ENCODE results near the gene LPP. TPM values are rescaled to one million over a fixed set of nuclear protein-coding genes. Genes with fewer than 3 reads are reported as not detected.
A peak's percentile ranks its signal among the peaks of the same experiment; 100 is the strongest.
"Not testable (repeated sequence)": the region's sequence is repeated elsewhere in the genome, so short reads cannot be mapped to it uniquely, and the experiment has no call there.

LPP gene
- total and polyA plus RNA-seq, 4 donors, result 7.2 to 50.3 (median 26.4) TPM

DNA sequence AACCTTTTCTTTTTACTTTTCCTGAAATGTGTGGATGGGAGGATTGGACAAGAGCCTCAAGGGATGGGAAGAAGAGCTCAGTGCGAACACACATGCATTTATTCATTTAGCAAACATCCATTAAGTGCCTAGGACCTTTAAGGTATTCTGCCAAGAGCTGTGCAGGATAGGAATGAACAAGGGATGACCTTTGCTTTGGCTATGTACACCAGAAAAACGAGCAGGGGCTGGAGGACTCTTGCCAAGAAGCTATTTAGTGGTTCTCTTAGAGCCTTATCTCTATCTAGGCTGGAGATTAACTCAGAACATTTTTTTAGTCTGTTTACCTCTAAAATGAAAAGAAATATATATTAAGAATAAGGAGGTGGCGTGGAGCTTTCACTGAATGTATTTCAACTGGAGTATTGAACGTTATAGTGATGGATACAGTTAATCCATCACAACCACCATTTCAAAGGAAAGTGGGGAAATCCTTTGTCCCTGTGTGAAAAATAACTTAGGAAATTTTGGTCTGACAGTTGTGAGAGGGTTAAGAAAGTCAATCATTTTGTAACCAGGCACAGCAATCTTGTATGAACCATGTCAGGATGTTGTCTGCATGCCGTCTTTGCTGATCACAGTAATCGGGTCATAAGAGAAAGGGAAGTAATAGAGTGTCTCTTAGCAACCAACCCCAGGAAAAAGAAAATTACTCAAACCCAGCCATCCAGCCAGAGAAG, 279.0 kb downstream of the LPP start:
- Histone ChIP-seq H3K4me3 (ENCODE audit: low read depth, low read length) (no peak overlapping the region), H3K27ac (ENCODE audit: low read depth, low read length) (peak overlapping the region; percentile 26), H3K36me3 (ENCODE audit: control insufficient read depth, insufficient read depth, low read length) (no peaks in the 10 kb centered on the region), H3K9me3 (ENCODE audit: control insufficient read depth, insufficient read depth, low read length) (no peaks in the 10 kb centered on the region), H3K4me1 (ENCODE audit: control insufficient read depth, insufficient read depth, low read length) (no peaks in the 10 kb centered on the region), H3K27me3 (ENCODE audit: control insufficient read depth, insufficient read depth, low read length) (no peaks in the 10 kb centered on the region)
- no CpG with 5 or more reads among the region's 6 CpGs for WGBS (ENCODE audit: insufficient coverage)
- peak in 2 of 6 donors; percentile 20 to 61 for DNase-seq (ENCODE audit: low read depth in 4 of 6, low spot score in 6 of 6)

DNA sequence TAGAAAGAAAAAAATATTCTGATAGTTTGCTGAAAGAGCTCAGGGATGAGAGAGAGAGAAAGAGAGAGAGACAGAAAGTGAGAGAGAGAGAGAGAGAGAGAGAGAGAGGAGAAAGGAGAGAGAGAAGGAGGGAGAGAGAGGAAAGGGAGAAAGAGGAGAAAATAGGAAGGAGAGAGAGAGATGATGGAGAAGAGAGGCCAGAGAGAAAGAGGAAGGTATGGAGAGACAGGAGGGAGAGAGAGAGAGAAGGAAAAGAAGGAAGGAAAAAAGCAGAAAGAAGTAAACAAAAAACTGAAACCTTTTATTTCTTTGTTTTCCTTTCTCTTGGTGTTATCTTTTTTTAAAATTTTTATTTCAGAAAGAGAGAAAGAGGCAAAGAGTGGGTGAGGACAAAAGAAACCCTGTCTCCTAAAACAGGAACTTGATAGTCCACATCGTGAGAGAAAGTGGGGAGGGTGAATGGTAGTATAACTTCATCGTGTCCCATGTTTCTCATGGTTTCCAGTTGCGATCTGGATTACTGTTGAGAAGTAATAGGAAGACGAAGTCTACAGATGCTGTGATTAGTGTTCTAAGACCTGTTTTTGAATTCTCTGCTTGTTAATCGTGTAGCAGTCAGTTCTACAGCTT, 279.7 kb downstream of the LPP start:
- H3K27ac ChIP-seq (ENCODE audit: low read depth, low read length), result no peak overlapping the region
- H3K36me3 ChIP-seq (ENCODE audit: control insufficient read depth, insufficient read depth, low read length), result no peaks in the 10 kb centered on the region
- 81% methylated on average over 4 of the region's 5 CpGs for WGBS (ENCODE audit: insufficient coverage)
- H3K4me3 ChIP-seq (ENCODE audit: low read depth, low read length), result no peak overlapping the region
- H3K9me3 ChIP-seq (ENCODE audit: control insufficient read depth, insufficient read depth, low read length), result no peaks in the 10 kb centered on the region
- no peak for DNase-seq (ENCODE audit: low read depth in 4 of 6, low spot score in 6 of 6)
- no peaks in the 10 kb centered on the region for H3K27me3 ChIP-seq (ENCODE audit: control insufficient read depth, insufficient read depth, low read length)
- no peaks in the 10 kb centered on the region for H3K4me1 ChIP-seq (ENCODE audit: control insufficient read depth, insufficient read depth, low read length)

DNA sequence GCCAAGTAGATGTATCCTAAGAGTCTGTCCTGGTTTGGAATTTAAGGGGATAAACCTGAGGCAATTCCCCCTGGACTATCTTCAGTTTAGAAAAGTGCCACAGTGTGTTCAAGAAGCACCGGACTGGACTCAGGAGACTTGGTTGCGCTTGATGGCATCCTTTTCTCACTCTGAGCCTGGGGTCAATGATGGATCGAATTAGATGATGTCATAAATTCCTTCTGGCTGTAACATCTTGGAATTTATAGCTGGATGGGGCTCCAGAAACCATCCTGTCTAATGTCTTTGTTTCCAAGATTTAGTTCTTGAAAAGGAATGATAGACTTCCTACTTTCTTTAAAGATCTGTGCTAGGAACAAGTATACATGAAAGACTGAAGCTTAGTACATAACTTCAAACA, 280.6 kb downstream of the LPP start:
- Histone ChIP-seq H3K9me3 (ENCODE audit: control insufficient read depth, insufficient read depth, low read length) (no peaks in the 10 kb centered on the region), H3K4me1 (ENCODE audit: control insufficient read depth, insufficient read depth, low read length) (no peaks in the 10 kb centered on the region), H3K27ac (ENCODE audit: low read depth, low read length) (no peak overlapping the region), H3K36me3 (ENCODE audit: control insufficient read depth, insufficient read depth, low read length) (no peaks in the 10 kb centered on the region), H3K4me3 (ENCODE audit: low read depth, low read length) (no peak overlapping the region), H3K27me3 (ENCODE audit: control insufficient read depth, insufficient read depth, low read length) (no peaks in the 10 kb centered on the region)
- DNase-seq (ENCODE audit: low read depth in 4 of 6, low spot score in 6 of 6), result no peak
- 100% methylated on average over 1 of the region's 3 CpGs for WGBS (ENCODE audit: insufficient coverage)

GRCh38 chr3:188435266-188435665, 281.3 kb downstream of the LPP start:
- Histone ChIP-seq H3K27ac (ENCODE audit: low read depth, low read length) (no peak overlapping the region), H3K36me3 (ENCODE audit: control insufficient read depth, insufficient read depth, low read length) (no peaks in the 10 kb centered on the region), H3K27me3 (ENCODE audit: control insufficient read depth, insufficient read depth, low read length) (no peaks in the 10 kb centered on the region), H3K9me3 (ENCODE audit: control insufficient read depth, insufficient read depth, low read length) (no peaks in the 10 kb centered on the region), H3K4me1 (ENCODE audit: control insufficient read depth, insufficient read depth, low read length) (no peaks in the 10 kb centered on the region), H3K4me3 (ENCODE audit: low read depth, low read length) (no peak overlapping the region)
- WGBS (ENCODE audit: insufficient coverage), result no CpG with 5 or more reads among the region's 1 CpG
- no peak for DNase-seq (ENCODE audit: low read depth in 4 of 6, low spot score in 6 of 6)

GRCh38 chr3:188437926-188438325, 284.0 kb downstream of the LPP start:
- no peak overlapping the region for H3K4me3 ChIP-seq (ENCODE audit: low read depth, low read length)
- WGBS (ENCODE audit: insufficient coverage), result 100% methylated on average over 1 of the region's 2 CpGs
- no peaks in the 10 kb centered on the region for H3K36me3 ChIP-seq (ENCODE audit: control insufficient read depth, insufficient read depth, low read length)
- H3K4me1 ChIP-seq (ENCODE audit: control insufficient read depth, insufficient read depth, low read length), result no peaks in the 10 kb centered on the region
- no peak overlapping the region for H3K27ac ChIP-seq (ENCODE audit: low read depth, low read length)
- no peak for DNase-seq (ENCODE audit: low read depth in 4 of 6, low spot score in 6 of 6)
- no peaks in the 10 kb centered on the region for H3K9me3 ChIP-seq (ENCODE audit: control insufficient read depth, insufficient read depth, low read length)
- H3K27me3 ChIP-seq (ENCODE audit: control insufficient read depth, insufficient read depth, low read length), result no peaks in the 10 kb centered on the region

GRCh38 chr3:188439080-188439479, 285.1 kb downstream of the LPP start:
- Histone ChIP-seq H3K27ac (ENCODE audit: low read depth, low read length) (no peak overlapping the region), H3K4me3 (ENCODE audit: low read depth, low read length) (no peak overlapping the region), H3K4me1 (ENCODE audit: control insufficient read depth, insufficient read depth, low read length) (no peaks in the 10 kb centered on the region), H3K27me3 (ENCODE audit: control insufficient read depth, insufficient read depth, low read length) (no peaks in the 10 kb centered on the region), H3K36me3 (ENCODE audit: control insufficient read depth, insufficient read depth, low read length) (no peaks in the 10 kb centered on the region), H3K9me3 (ENCODE audit: control insufficient read depth, insufficient read depth, low read length) (no peaks in the 10 kb centered on the region)
- peak in 1 of 6 donors; percentile 8 for DNase-seq (ENCODE audit: low read depth in 4 of 6, low spot score in 6 of 6)
- WGBS (ENCODE audit: insufficient coverage), result 57% methylated on average over 3 of the region's 5 CpGs

GRCh38 chr3:188440340-188440972, 286.5 kb downstream of the LPP start:
- WGBS (ENCODE audit: insufficient coverage), result no CpG with 5 or more reads among the region's 1 CpG
- DNase-seq (ENCODE audit: low read depth in 4 of 6, low spot score in 6 of 6), result no peak
- Histone ChIP-seq H3K4me1 (ENCODE audit: control insufficient read depth, insufficient read depth, low read length) (no peaks in the 10 kb centered on the region), H3K9me3 (ENCODE audit: control insufficient read depth, insufficient read depth, low read length) (no peaks in the 10 kb centered on the region), H3K4me3 (ENCODE audit: low read depth, low read length) (no peak overlapping the region), H3K27ac (ENCODE audit: low read depth, low read length) (no peak overlapping the region), H3K27me3 (ENCODE audit: control insufficient read depth, insufficient read depth, low read length) (no peaks in the 10 kb centered on the region), H3K36me3 (ENCODE audit: control insufficient read depth, insufficient read depth, low read length) (no peaks in the 10 kb centered on the region)

GRCh38 chr3:188442430-188442829, 288.5 kb downstream of the LPP start:
- WGBS (ENCODE audit: insufficient coverage), result 83% methylated on average over 2 of the region's 8 CpGs
- no peaks in the 10 kb centered on the region for H3K4me1 ChIP-seq (ENCODE audit: control insufficient read depth, insufficient read depth, low read length)
- H3K27ac ChIP-seq (ENCODE audit: low read depth, low read length), result no peak overlapping the region
- no peaks in the 10 kb centered on the region for H3K9me3 ChIP-seq (ENCODE audit: control insufficient read depth, insufficient read depth, low read length)
- H3K27me3 ChIP-seq (ENCODE audit: control insufficient read depth, insufficient read depth, low read length), result no peaks in the 10 kb centered on the region
- H3K4me3 ChIP-seq (ENCODE audit: low read depth, low read length), result no peak overlapping the region
- H3K36me3 ChIP-seq (ENCODE audit: control insufficient read depth, insufficient read depth, low read length), result no peaks in the 10 kb centered on the region
- DNase-seq (ENCODE audit: low read depth in 4 of 6, low spot score in 6 of 6), result no peak

DNA sequence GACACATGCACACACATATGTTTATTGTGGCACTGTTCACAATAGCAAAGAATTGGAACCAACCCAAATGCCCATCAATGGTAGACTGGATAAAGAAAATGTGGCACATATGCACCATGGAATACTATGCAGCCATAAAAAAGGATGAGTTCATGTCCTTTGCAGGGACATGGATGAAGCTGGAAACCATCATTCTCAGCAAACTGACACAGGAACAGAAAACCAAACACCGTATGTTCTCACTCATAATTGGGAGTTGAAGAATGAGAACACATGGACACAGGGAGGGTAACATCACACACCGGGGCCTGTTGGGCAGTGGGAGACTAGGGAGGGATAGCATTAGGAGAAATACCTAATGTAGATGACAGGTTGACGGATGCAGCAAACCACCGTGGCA, 291.2 kb downstream of the LPP start:
- WGBS (ENCODE audit: insufficient coverage), result 100% methylated on average over 1 of the region's 4 CpGs
- DNase-seq (ENCODE audit: low read depth in 4 of 6, low spot score in 6 of 6), result not testable (repeated sequence)

DNA sequence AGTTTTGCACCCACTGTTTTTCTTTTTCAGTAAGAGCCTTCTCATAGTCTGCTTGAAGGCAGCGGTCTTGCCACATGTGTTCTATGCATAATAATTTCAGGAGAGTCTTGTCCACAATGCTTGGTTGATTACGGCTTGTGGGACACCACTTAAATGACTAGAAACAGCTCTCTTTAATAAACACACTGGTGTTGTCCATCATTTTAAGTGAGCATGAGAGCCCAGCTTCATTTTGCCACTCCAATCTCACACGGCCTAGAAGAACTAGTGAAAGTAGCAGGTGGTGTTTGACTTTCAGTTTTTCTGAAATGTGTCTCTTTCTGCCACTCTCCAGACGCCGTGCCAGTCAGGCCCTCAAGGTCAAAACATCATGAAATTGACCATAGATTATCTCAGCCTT, 292.1 kb downstream of the LPP start:
- no CpG with 5 or more reads among the region's 5 CpGs for WGBS (ENCODE audit: insufficient coverage)
- Histone ChIP-seq H3K4me3 (ENCODE audit: low read depth, low read length) (no peak overlapping the region), H3K27ac (ENCODE audit: low read depth, low read length) (no peak overlapping the region), H3K9me3 (ENCODE audit: control insufficient read depth, insufficient read depth, low read length) (no peaks in the 10 kb centered on the region), H3K4me1 (ENCODE audit: control insufficient read depth, insufficient read depth, low read length) (no peaks in the 10 kb centered on the region), H3K36me3 (ENCODE audit: control insufficient read depth, insufficient read depth, low read length) (no peaks in the 10 kb centered on the region), H3K27me3 (ENCODE audit: control insufficient read depth, insufficient read depth, low read length) (no peaks in the 10 kb centered on the region)
- no peak for DNase-seq (ENCODE audit: low read depth in 4 of 6, low spot score in 6 of 6)

More for the DNA sequence above, 291.2 kb downstream of the LPP start:
- H3K4me1 ChIP-seq (ENCODE audit: control insufficient read depth, insufficient read depth, low read length); H3K27me3 ChIP-seq (ENCODE audit: control insufficient read depth, insufficient read depth, low read length); H3K4me3 ChIP-seq (ENCODE audit: low read depth, low read length); H3K36me3 ChIP-seq (ENCODE audit: control insufficient read depth, insufficient read depth, low read length); H3K9me3 ChIP-seq (ENCODE audit: control insufficient read depth, insufficient read depth, low read length); H3K27ac ChIP-seq (ENCODE audit: low read depth, low read length): not testable (repeated sequence)
